SK-N-SH (cell line): Measurements from ENCODE around the gene CA5A. TPM values are rescaled to one million over a fixed set of nuclear protein-coding genes. Genes with fewer than 3 reads are reported as not detected.

Experiments used
- polyA plus RNA-seq, 3 experiments: library from polyadenylated mRNA; depleted of rRNA; stranded (reverse); fragments of >200 nt; gene quantifications; 2 replicates each; pipeline ENCODE4 v1.2.3, GENCODE V29; 2012
- small RNA-seq, 7 experiments: library from RNA; depleted of rRNA; stranded (forward); fragments of <200 nt; gene quantifications; one replicate each; pipeline ENCODE3, GENCODE V24; 2012

Gene CA5A
- polyA plus RNA-seq, 1 of the 3 experiments (the other 2 are of a cell fraction): not detected

Small RNA genes within 50 kb of the gene (small RNA-seq; reads per million reads assigned to genes)
- gene AC127455.1: 0 reads per million in 7 experiments

Other genes starting within 250 kb of the CA5A start
- 39.0 and 51.2 TPM in 2 replicates for gene KLHDC4, start 170.5 kb downstream of the CA5A start, polyA plus RNA-seq (2012; rRNA removed)
- gene SLC7A5, start 67.0 kb downstream of the CA5A start, polyA plus RNA-seq (2012; rRNA removed): 7.7 and 15.1 TPM in 2 replicates
- gene BANP, start 14.9 kb upstream of the CA5A start, polyA plus RNA-seq (2012; rRNA removed): 15.0 and 16.8 TPM in 2 replicates